Activated CD4-positive, alpha-beta T cell treated with anti-CD3 and anti-CD28 coated beads for 4 hours (primary cell): ENCODE data around the gene HCAR3.

ENCODE experiments used
- DNase-seq, 2 donors: peaks; one replicate each; pipeline ENCODE4 v3.0.0-alpha.2; 2020

Gene HCAR3

DNA sequence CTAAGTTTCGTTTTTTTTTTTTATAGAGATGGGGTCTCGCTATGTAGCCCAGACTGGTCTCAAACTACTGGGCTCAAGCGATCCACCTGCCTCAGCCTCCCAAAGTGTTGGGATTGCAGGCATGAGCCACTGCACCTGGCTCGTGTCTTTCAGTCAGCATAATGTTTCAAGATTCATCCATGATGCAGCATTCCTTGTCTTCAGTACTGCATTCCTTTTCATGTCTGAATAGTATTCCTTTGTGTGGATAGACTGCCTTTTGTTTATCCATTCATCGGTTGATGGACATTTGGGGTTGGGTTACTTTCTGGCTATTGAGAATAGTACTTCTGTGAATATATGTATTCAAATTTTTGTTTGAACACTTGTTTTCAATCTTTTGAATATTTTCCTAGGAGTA is 50.9 kb downstream of the HCAR3 start:
- no peak for DNase-seq

DNA sequence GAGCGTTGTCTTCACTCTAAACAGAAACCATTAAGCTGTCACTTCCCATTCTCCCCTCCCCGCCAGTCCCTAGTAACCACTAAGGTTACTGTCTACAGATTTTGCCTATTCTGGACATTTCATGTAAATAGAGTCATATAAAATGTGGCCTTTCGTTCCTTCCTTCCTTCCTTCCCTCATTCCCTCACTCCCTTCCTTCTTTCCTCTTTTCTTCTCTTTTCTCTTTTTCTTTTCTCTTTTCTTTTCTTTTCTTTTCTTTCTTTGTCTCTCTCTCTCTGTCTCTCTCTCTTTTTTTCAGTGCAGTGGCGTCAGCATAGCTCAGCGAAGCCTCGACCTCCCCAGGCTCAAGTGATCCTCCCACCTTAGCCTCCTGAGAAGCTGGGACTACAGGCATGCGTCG is 51.3 kb downstream of the HCAR3 start:
- DNase-seq: no peak
